Activated CD8-positive, alpha-beta memory T cell treated with anti-CD3 and anti-CD28 coated beads, Interleukin-2, amount 50 U/mL, for 4 hours (primary cell): Measurements from ENCODE around the gene WNT5A.

Source experiments
- DNase-seq: peaks from one replicate; pipeline ENCODE4 v3.0.0-alpha.2; 2020

The WNT5A gene

GRCh38 chr3:55442861-55443260, 44.2 kb downstream of the WNT5A start:
- DNase-seq: no peak

- DNase-seq: no peak
Observed at GRCh38 chr3:55441499-55441898, 45.6 kb downstream of the WNT5A start.

GRCh38 chr3:55440104-55440708, 46.9 kb downstream of the WNT5A start:
- DNase-seq: no peak

- no peak for DNase-seq
Observed at GRCh38 chr3:55439657-55440056, 47.4 kb downstream of the WNT5A start.

GRCh38 chr3:55436644-55437043, 50.5 kb downstream of the WNT5A start:
- no peak for DNase-seq

- no peak for DNase-seq
Observed at GRCh38 chr3:55435491-55435890, 51.6 kb downstream of the WNT5A start.

- DNase-seq: no peak
Observed at GRCh38 chr3:55434789-55435188, 52.3 kb downstream of the WNT5A start.

- DNase-seq: no peak
Observed at GRCh38 chr3:55431041-55431440, 56.1 kb downstream of the WNT5A start.

- DNase-seq: no peak
Observed at GRCh38 chr3:55427739-55428138, 59.4 kb downstream of the WNT5A start.

GRCh38 chr3:55426486-55426885, 60.6 kb downstream of the WNT5A start:
- no peak for DNase-seq

- no peak for DNase-seq
Observed at GRCh38 chr3:55423782-55424181, 63.3 kb downstream of the WNT5A start.

- DNase-seq: no peak
Observed at GRCh38 chr3:55417211-55417610, 69.9 kb downstream of the WNT5A start.

- no peak for DNase-seq
Observed at GRCh38 chr3:55416331-55416821, 70.7 kb downstream of the WNT5A start.
